Keratinocyte (primary cell): ENCODE results near the gene SF3A1. TPM values are rescaled to one million over a fixed set of nuclear protein-coding genes. Genes with fewer than 3 reads are reported as not detected.

Experiments used
- DNase-seq: peaks from one replicate; pipeline ENCODE4 v3.0.0-alpha.2; 2011; ENCODE audit warnings: low read depth, missing footprints, low spot score
- FAIRE-seq: peaks from 2 replicates; lab custom pipeline; 2011; peaks lifted over from hg19 to GRCh38; lab: Jason Lieb, UNC
- H2AFZ ChIP-seq: 2 replicates; pipeline ENCODE4 v1.6.0; 2012; ENCODE audit warnings: low read length, control low read depth, inconsistent platforms; ENCODE audit not compliant: control insufficient read depth
- H3K27ac ChIP-seq: 2 replicates; pipeline ENCODE4 v1.5.1; 2011; ENCODE audit warnings: low read length; ENCODE audit not compliant: control insufficient read depth, insufficient read depth
- H3K27me3 ChIP-seq: 3 replicates; pipeline ENCODE4 v1.6.0; 2011; ENCODE audit warnings: low read length; ENCODE audit not compliant: control insufficient read depth, insufficient read depth; ENCODE audit errors: extremely low read depth
- H3K36me3 ChIP-seq, 2 experiments: 2 replicates in 1 of 2; 3 replicates in 1 of 2; pipeline ENCODE4 v1.5.1; 2011; ENCODE audit warnings: low read length in 2 of 2, mild to moderate bottlenecking in 1 of 2; ENCODE audit not compliant: control insufficient read depth in 2 of 2, insufficient read depth in 2 of 2; ENCODE audit errors: extremely low read depth in 1 of 2
- H3K4me1 ChIP-seq: 3 replicates; pipeline ENCODE4 v1.5.1; 2011; ENCODE audit warnings: low read length; ENCODE audit not compliant: control insufficient read depth, insufficient read depth; ENCODE audit errors: extremely low read depth
- H3K4me2 ChIP-seq: 3 replicates; pipeline ENCODE4 v1.6.0; 2011; ENCODE audit warnings: low read depth, low read length; ENCODE audit not compliant: control insufficient read depth, insufficient read depth; ENCODE audit errors: extremely low read depth
- H3K4me3 ChIP-seq, 3 experiments: fragments of 200-600 bp in 1 of 3; sonication (generic) in 1 of 3; 2 replicates in 2 of 3; 3 replicates in 1 of 3; pipeline ENCODE4 v1.5.1; 2011 to 2016; ENCODE audit warnings: low read length in 3 of 3, mild to moderate bottlenecking in 3 of 3, control low read depth in 2 of 3, inconsistent platforms in 1 of 3, low read depth in 1 of 3, mixed read lengths in 1 of 3, mixed run types in 1 of 3, moderate library complexity in 1 of 3; ENCODE audit not compliant: control insufficient read depth in 2 of 3, insufficient read depth in 2 of 3; ENCODE audit errors: extremely low read depth in 1 of 3
- H3K79me2 ChIP-seq: 2 replicates; pipeline ENCODE4 v1.6.0; 2012; ENCODE audit warnings: low read length; ENCODE audit not compliant: control insufficient read depth, insufficient read depth
- H3K9ac ChIP-seq: 3 replicates; pipeline ENCODE4 v1.6.0; 2011; ENCODE audit warnings: low read length; ENCODE audit not compliant: control insufficient read depth, insufficient read depth; ENCODE audit errors: extremely low read depth
- H3K9me1 ChIP-seq: 3 replicates; pipeline ENCODE4 v1.6.0; 2011; ENCODE audit warnings: low read length; ENCODE audit not compliant: control insufficient read depth, insufficient read depth; ENCODE audit errors: extremely low read depth
- H3K9me3 ChIP-seq: 2 replicates; pipeline ENCODE4 v1.5.1; 2012; ENCODE audit warnings: low read depth, low read length; ENCODE audit not compliant: control insufficient read depth
- H4K20me1 ChIP-seq: 3 replicates; pipeline ENCODE4 v1.6.0; 2011; ENCODE audit warnings: low read length; ENCODE audit not compliant: control insufficient read depth, insufficient read depth; ENCODE audit errors: extremely low read depth
- CTCF ChIP-seq, 3 experiments: IDR thresholded peaks in 1 of 3; conservative IDR thresholded peaks in 1 of 3; optimal IDR thresholded peaks in 1 of 3; 2 replicates in 2 of 3; 3 replicates in 1 of 3; pipeline versions ENCODE3 to v1.5.1; 2011; ENCODE audit warnings: low read length in 3 of 3, mild to moderate bottlenecking in 3 of 3, moderate library complexity in 2 of 3, control low read depth in 1 of 3, inconsistent platforms in 1 of 3; ENCODE audit not compliant: insufficient read depth in 2 of 3; ENCODE audit errors: extremely low read depth in 1 of 3
- EZH2 ChIP-seq: IDR thresholded peaks from one replicate; pipeline ENCODE4 v1.6.1; 2012; ENCODE audit warnings: inconsistent platforms, mild to moderate bottlenecking, low read length, moderate library complexity
- dilution Hi-C: fragments of 300-500 bp; cut with MboI; formaldehyde crosslinking; loops from one replicate; pipeline ENCODE4 v1.7.0; 2020; ENCODE audit warnings: low sequenced_read_pairs; ENCODE audit not compliant: extremely low pct_ligation_motif_present
- polyA plus RNA-seq, 5 experiments: library from polyadenylated mRNA; depleted of rRNA in 3 of 5; stranded (reverse) in 3 of 5; stranded (forward) in 1 of 5; unstranded in 1 of 5; fragments of >200 nt; gene quantifications; 1 replicate in 1 of 5; 2 replicates in 3 of 5; 3 replicates in 1 of 5; pipeline versions ENCODE4 v1.2.1 to v1.2.3, GENCODE V29; 2011 to 2012; ENCODE audit warnings: missing spikeins in 2 of 5, low read depth in 1 of 5, low replicate concordance in 1 of 5

The SF3A1 gene
- polyA plus RNA-seq, 1 donor (not counting 4 experiments of a cell fraction or from before 2014, with no cell fraction given) = 34.2 TPM

GRCh38 chr22:30351226-30351625, 5.5 kb downstream of the SF3A1 start:
- H3K27me3 ChIP-seq = no peaks in the 10 kb centered on the region
- dilution Hi-C loops = no loop called here
- H3K36me3 ChIP-seq = peaks cover 15 to 46% of the 10 kb centered on the region in 2 experiments
- H3K9ac ChIP-seq = no peak overlapping the region
- H3K4me3 ChIP-seq = no peak overlapping the region
- peaks cover 10% of the 10 kb centered on the region for H4K20me1 ChIP-seq
- H3K9me1 ChIP-seq = peaks cover 5% of the 10 kb centered on the region
- no peak overlapping the region for H3K27ac ChIP-seq
- no peak for FAIRE-seq
- no peak overlapping the region for H3K4me2 ChIP-seq
- H3K9me3 ChIP-seq = no peaks in the 10 kb centered on the region
- TF ChIP-seq CTCF (optimal IDR thresholded peaks at IDR 0.05 in 1 of 3, IDR thresholded peaks at IDR 0.05 in 1 of 3, conservative IDR thresholded peaks at IDR 0.05 in 1 of 3; ENCODE audit: extremely low read depth in 1 of 3, insufficient read depth in 2 of 3, low read length in 3 of 3) (no peak), EZH2 (no peak)
- H3K4me1 ChIP-seq = peaks cover 15% of the 10 kb centered on the region
- peaks cover 81% of the 10 kb centered on the region for H3K79me2 ChIP-seq
- no peak for DNase-seq
- no peak overlapping the region for H2AFZ ChIP-seq

GRCh38 chr22:30348809-30349208, 7.9 kb downstream of the SF3A1 start:
- Histone ChIP-seq H3K4me1 (no peaks in the 10 kb centered on the region), H3K4me2 (no peak overlapping the region), H4K20me1 (peaks cover 2% of the 10 kb centered on the region), H3K9me3 (no peaks in the 10 kb centered on the region), H3K9me1 (no peaks in the 10 kb centered on the region), H2AFZ (no peak overlapping the region), H3K36me3 (peaks cover 35 to 61% of the 10 kb centered on the region in 2 experiments), H3K9ac (no peak overlapping the region), H3K79me2 (peaks cover 60% of the 10 kb centered on the region), H3K27ac (no peak overlapping the region), H3K27me3 (no peaks in the 10 kb centered on the region), H3K4me3 (no peak overlapping the region)
- no peak for FAIRE-seq
- dilution Hi-C loops = no loop called here
- DNase-seq = no peak
- TF ChIP-seq CTCF (optimal IDR thresholded peaks at IDR 0.05 in 1 of 3, IDR thresholded peaks at IDR 0.05 in 1 of 3, conservative IDR thresholded peaks at IDR 0.05 in 1 of 3; ENCODE audit: extremely low read depth in 1 of 3, insufficient read depth in 2 of 3, low read length in 3 of 3) (no peak), EZH2 (no peak)
